GM19463 (cell line): ENCODE measurements around the gene TMEM62.

Source experiments
- ATAC-seq: cut with Tn5 transposase; IDR thresholded peaks from one replicate; pipeline ENCODE4 v1.9.1; 2021; ENCODE audit warnings: mild to moderate bottlenecking, moderate library complexity; ENCODE audit not compliant: unreplicated experiment

Gene TMEM62

DNA sequence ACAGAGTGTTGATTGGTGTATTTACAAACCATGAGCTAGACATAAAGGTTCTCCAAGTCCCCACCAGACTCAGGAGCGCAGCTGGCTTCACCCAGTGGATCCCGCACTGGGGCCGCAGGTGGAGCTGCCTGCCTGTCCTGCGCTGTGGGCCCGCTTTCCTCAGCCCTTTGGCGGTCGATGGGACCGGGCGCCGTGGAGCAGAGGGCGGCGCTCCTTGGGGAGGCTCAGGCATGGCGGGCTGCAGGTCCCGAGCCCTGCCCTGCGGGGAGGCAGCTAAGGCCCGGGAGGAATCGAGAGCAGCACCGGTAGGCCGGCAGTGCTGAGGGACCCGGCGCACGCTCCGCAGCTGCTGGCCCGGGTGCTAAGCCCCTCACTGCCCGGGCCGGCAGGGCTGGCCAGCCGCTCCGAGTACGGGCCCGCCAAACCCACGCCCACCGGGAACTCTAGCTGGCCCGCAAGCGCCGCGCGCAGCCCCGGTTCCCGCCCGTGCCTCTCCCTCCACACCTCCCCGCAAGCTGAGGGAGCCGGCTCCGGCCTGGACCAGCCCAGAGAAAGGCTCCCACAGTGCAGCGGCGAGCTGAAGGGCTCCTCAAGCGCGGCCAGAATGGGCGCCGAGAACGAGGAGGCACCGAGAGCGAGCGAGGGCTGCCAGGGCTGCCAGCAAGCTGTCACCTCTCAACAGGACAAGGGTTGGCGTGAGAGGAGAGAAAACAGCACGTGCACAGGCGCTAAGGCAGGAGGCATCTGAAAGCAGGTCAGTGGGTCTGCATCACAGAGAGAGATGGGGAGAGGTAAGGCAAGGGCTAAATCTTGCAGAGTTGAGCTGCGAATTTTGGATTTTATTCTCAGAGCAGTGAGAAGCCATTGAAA, 93.3 kb downstream of the TMEM62 start:
- ATAC-seq: no peak

DNA sequence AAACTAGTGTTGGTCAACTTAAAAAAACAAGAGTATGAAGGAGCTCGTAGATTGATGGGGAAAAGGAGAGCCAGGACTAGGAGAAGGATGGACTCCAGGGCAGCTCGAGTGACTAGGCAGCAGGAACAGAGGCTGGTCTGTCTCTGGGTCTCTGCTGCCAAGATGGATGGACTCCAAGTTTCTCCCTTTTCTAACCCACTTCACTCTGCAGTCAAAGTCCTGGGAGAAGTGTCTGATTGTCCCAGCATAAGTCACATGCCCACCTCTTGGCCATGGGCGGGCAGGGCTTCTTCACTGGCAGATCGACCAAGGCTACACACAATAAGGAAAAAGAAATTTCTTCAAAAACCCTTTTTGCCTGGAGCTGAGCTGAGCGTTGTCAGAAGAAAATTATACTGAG, 96.6 kb downstream of the TMEM62 start:
- no peak for ATAC-seq

DNA sequence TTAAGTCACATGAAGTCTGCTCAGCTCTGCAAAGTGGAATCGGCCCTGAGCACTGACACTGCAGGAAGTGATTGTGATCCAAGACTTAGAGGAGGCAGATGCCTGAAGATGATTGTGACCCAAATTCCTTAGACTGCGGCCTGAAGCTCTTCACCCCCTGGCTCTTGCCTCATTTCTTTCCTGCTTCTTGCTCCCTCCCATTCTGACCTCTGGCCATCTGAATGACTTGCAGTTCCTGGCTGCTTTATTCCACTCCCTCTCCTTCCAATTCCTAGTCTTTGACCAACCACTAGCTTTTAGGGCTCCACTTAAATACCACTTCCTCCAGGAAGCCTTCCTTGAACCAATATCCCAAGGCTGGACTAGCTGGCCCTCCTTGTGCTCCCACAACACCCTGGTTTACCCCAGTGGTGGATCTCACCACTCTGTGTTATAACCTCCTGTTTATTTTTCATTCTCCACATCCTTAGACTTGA, 97.3 kb downstream of the TMEM62 start:
- ATAC-seq: no peak

DNA sequence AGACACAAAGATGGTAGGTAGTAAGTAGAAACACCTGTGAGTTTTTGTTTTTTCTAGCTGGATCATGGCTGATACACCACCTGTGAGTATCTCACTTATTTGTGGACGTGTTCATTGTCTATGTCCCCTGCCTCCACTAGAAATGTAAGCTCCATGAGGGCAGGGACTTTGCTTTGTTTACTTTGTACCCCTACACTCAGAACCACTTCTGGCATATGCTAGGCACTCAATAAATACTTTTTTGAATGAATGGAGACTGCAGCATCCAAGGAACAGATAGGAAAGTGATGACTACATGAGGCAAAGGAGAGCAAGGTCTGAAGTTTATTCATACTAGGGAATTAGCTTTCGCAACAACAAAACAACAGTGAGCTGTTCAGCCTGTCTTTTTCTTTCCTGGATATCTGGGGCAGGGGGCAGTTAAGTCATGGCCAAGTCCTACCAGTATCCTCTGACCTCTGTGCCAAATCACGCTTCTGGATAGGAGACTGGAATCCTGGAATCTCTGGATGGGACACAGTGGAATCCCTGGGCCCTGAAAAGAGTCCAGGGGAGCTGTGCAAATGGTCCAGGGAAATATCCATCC, 99.0 kb downstream of the TMEM62 start:
- no peak for ATAC-seq
